Measurements from ENCODE around the gene ANKRD27.
"Not testable (repeated sequence)": the region's sequence is repeated elsewhere in the genome, so short reads cannot be mapped to it uniquely, and the experiment has no call there.

ANKRD27 gene

GRCh38 chr19:32688311-32688710 lies 13.3 kb upstream of the ANKRD27 start:
- no peak for DNase-seq (ENCODE audit: low spot score)

- no peak for DNase-seq (ENCODE audit: low spot score)
These were observed 12.7 kb upstream of the ANKRD27 start for GRCh38 chr19:32687681-32688080.

- no peak for DNase-seq (ENCODE audit: low spot score)
These were observed 12.0 kb upstream of the ANKRD27 start for GRCh38 chr19:32686847-32687475.

GRCh38 chr19:32682317-32682716 lies 7.3 kb upstream of the ANKRD27 start:
- no peak for DNase-seq (ENCODE audit: low spot score)

GRCh38 chr19:32680986-32681385 lies 6.0 kb upstream of the ANKRD27 start:
- DNase-seq (ENCODE audit: low spot score): no peak

GRCh38 chr19:32677657-32678056 lies 2.7 kb upstream of the ANKRD27 start:
- no peak for DNase-seq (ENCODE audit: low spot score)

GRCh38 chr19:32676895-32677359 lies 1.9 kb upstream of the ANKRD27 start:
- no peak for DNase-seq (ENCODE audit: low spot score)

GRCh38 chr19:32676186-32676894 lies 1.4 kb upstream of the ANKRD27 start:
- DNase-seq (ENCODE audit: low spot score): no peak

- DNase-seq (ENCODE audit: low spot score): peak; percentile 91
These were observed 773 bp upstream of the ANKRD27 start, which contains the start of gene RGS9BP for GRCh38 chr19:32675720-32676185. Gene RGS9BP, plus strand, starts transcription at chr19:32675848. Its CDS starts 416 bp downstream, at chr19:32676264.

GRCh38 chr19:32674153-32674930 lies 638 bp downstream of the ANKRD27 start:
- DNase-seq (ENCODE audit: low spot score): no peak

GRCh38 chr19:32673573-32673972 lies 1.4 kb downstream of the ANKRD27 start:
- no peak for DNase-seq (ENCODE audit: low spot score)

GRCh38 chr19:32672841-32673240 lies 2.1 kb downstream of the ANKRD27 start:
- no peak for DNase-seq (ENCODE audit: low spot score)

- no peak for DNase-seq (ENCODE audit: low spot score)
These were observed 2.9 kb downstream of the ANKRD27 start for GRCh38 chr19:32671883-32672593.

- no peak for DNase-seq (ENCODE audit: low spot score)
These were observed 5.7 kb downstream of the ANKRD27 start for GRCh38 chr19:32669310-32669709.

- no peak for DNase-seq (ENCODE audit: low spot score)
These were observed 8.9 kb downstream of the ANKRD27 start for GRCh38 chr19:32666084-32666483.

- DNase-seq (ENCODE audit: low spot score): no peak
These were observed 12.8 kb downstream of the ANKRD27 start for GRCh38 chr19:32662186-32662585.

GRCh38 chr19:32661318-32661717 lies 13.7 kb downstream of the ANKRD27 start:
- no peak for DNase-seq (ENCODE audit: low spot score)

GRCh38 chr19:32658527-32658926 lies 16.5 kb downstream of the ANKRD27 start:
- DNase-seq (ENCODE audit: low spot score): no peak

GRCh38 chr19:32658075-32658474 lies 16.9 kb downstream of the ANKRD27 start:
- DNase-seq (ENCODE audit: low spot score): no peak

GRCh38 chr19:32656379-32656778 lies 18.6 kb downstream of the ANKRD27 start:
- not testable (repeated sequence) for DNase-seq (ENCODE audit: low spot score)

GRCh38 chr19:32653599-32653915 lies 21.4 kb downstream of the ANKRD27 start:
- DNase-seq (ENCODE audit: low spot score): no peak

All from HuH-7 (cell line).